Adrenal gland (tissue), 5 donors: ENCODE measurements around the gene SORT1.

Experiments
- CTCF ChIP-seq, 6 experiments: fragments of 450-650 bp in 4 of 6; fragments of 200-600 bp in 2 of 6; sonication (generic) in 1 of 6; IDR thresholded peaks; 1 replicate in 5 of 6; 2 replicates in 1 of 6; pipeline versions ENCODE4 v1.5.1 to v1.8.0; 2016 to 2021; ENCODE audit warnings: antibody characterized with exemption in 6 of 6, mild to moderate bottlenecking in 2 of 6, moderate library complexity in 1 of 6
- POLR2A ChIP-seq, 2 donors: fragments of 450-650 bp; IDR thresholded peaks; one replicate each; pipeline ENCODE4 v1.6.1; 2017; ENCODE audit warnings: antibody characterized with exemption in 2 of 2, mild to moderate bottlenecking in 2 of 2, moderate library complexity in 1 of 2
- donor health status: DM: no; HTN: no; CAD: no.

- no peak for TF ChIP-seq POLR2A (IDR thresholded peaks at IDR 0.05)
- no peak for TF ChIP-seq CTCF (IDR thresholded peaks at IDR 0.05)
Observed at GRCh38 chr1:109275706-109276345, 121.9 kb downstream of the SORT1 start.
